ENCODE results near the gene MAF. TPM values are rescaled to one million over a fixed set of nuclear protein-coding genes. Genes with fewer than 3 reads are reported as not detected.

The MAF gene
- total and polyA plus RNA-seq, 3 experiments from 2014 or later = 2.2 to 37.6 (median 36.7) TPM

- Mint-ChIP-seq H3K27ac (no peak overlapping the region), H3K27me3 (peaks cover 10 to 35% of the 10 kb centered on the region in 2 donors), H3K4me3 (no peak overlapping the region), H3K4me1 (no peaks in the 10 kb centered on the region), H3K36me3 (peaks cover 0 to 13% (median 0%) of the 10 kb centered on the region in 3 donors), H3K9me3 (peaks cover 0 to 3% (median 1%) of the 10 kb centered on the region in 5 donors)
- ChIA-PET POLR2A (no interaction called here), CTCF (no interaction called here)
- Histone ChIP-seq H3K36me3 (ENCODE audit: insufficient read depth, low read length) (no peaks in the 10 kb centered on the region), H3K27me3 (ENCODE audit: insufficient read depth, low read length, poor library complexity, severe bottlenecking) (no peaks in the 10 kb centered on the region), H3K27ac (ENCODE audit: low read depth, low read length) (no peak overlapping the region), H3K4me1 (ENCODE audit: insufficient read depth, low read length) (no peaks in the 10 kb centered on the region), H3K4me3 (ENCODE audit: low read length) (no peak overlapping the region), H3K9me3 (ENCODE audit: low read length) (no peaks in the 10 kb centered on the region)
- DNase-seq = no peak
Measured at GRCh38 chr16:79550373-79550772, 50.2 kb downstream of the MAF start.

- H3K27me3 Mint-ChIP-seq = peaks cover 2 to 25% of the 10 kb centered on the region in 2 donors
- no peaks in the 10 kb centered on the region for H3K9me3 Mint-ChIP-seq
- CTCF ChIA-PET = no interaction called here
- Histone ChIP-seq H3K4me3 (ENCODE audit: low read length) (no peak overlapping the region), H3K36me3 (ENCODE audit: insufficient read depth, low read length) (no peaks in the 10 kb centered on the region), H3K27me3 (ENCODE audit: insufficient read depth, low read length, poor library complexity, severe bottlenecking) (no peaks in the 10 kb centered on the region), H3K27ac (ENCODE audit: low read depth, low read length) (no peak overlapping the region), H3K9me3 (ENCODE audit: low read length) (no peaks in the 10 kb centered on the region), H3K4me1 (ENCODE audit: insufficient read depth, low read length) (no peaks in the 10 kb centered on the region)
- POLR2A ChIA-PET = interaction anchor here (0.6 kb wide), 1 partner anchor 25 kb away, joined by 3 read pairs; no protein-coding TSS in a partner anchor
- H3K27ac Mint-ChIP-seq = no peak overlapping the region
- H3K4me3 Mint-ChIP-seq = no peak overlapping the region
- H3K4me1 Mint-ChIP-seq = no peaks in the 10 kb centered on the region
- no peak for DNase-seq
- H3K36me3 Mint-ChIP-seq = no peaks in the 10 kb centered on the region
Measured at GRCh38 chr16:79547085-79547484, 53.5 kb downstream of the MAF start.
